WTC11 (cell line): ENCODE results near the gene ZNHIT3. TPM values are rescaled to one million over a fixed set of nuclear protein-coding genes. Genes with fewer than 3 reads are reported as not detected.
A peak's percentile ranks its signal among the peaks of the same experiment; 100 is the strongest.

Experiments used
- AFF4 ChIP-seq: sonication (generic); formaldehyde crosslinking; IDR thresholded peaks from 2 replicates; pipeline ENCODE4 v1.8.1; 2023; ENCODE audit warnings: mild to moderate bottlenecking, missing genetic modification reagents, borderline replicate concordance
- ATF2 ChIP-seq: sonication (generic); formaldehyde crosslinking; IDR thresholded peaks from 2 replicates; pipeline ENCODE4 v1.8.1; 2022; ENCODE audit warnings: low read depth, missing genetic modification reagents, borderline replicate concordance
- E2F4 ChIP-seq: sonication (generic); formaldehyde crosslinking; IDR thresholded peaks from 2 replicates; pipeline ENCODE4 v1.8.1; 2022; ENCODE audit warnings: low read depth, mild to moderate bottlenecking, moderate library complexity, missing genetic modification reagents, borderline replicate concordance
- ESRRA ChIP-seq: sonication (generic); formaldehyde crosslinking; IDR thresholded peaks from 2 replicates; pipeline ENCODE4 v1.8.1; 2022; ENCODE audit warnings: mild to moderate bottlenecking, missing genetic modification reagents, borderline replicate concordance
- FOXK1 ChIP-seq: sonication (generic); formaldehyde crosslinking; IDR thresholded peaks from 2 replicates; pipeline ENCODE4 v1.8.0; 2022; ENCODE audit warnings: mild to moderate bottlenecking, moderate library complexity, missing genetic modification reagents
- FOXP1 ChIP-seq: sonication (generic); formaldehyde crosslinking; IDR thresholded peaks from 2 replicates; pipeline ENCODE4 v1.8.0; 2022; ENCODE audit warnings: missing genetic modification reagents, mild to moderate bottlenecking, moderate library complexity, borderline replicate concordance
- HMGA2 ChIP-seq: fragments of 250-450 bp; sonication (Bioruptor Pico); IDR thresholded peaks from 2 replicates; pipeline ENCODE4 v1.4.0; 2021; ENCODE audit warnings: mild to moderate bottlenecking, moderate library complexity
- JAZF1 ChIP-seq: fragments of 250-450 bp; sonication (Bioruptor Pico); IDR thresholded peaks from 2 replicates; pipeline ENCODE4 v1.9.0; 2021; ENCODE audit warnings: moderate library complexity, mild to moderate bottlenecking, inconsistent platforms
- JUN ChIP-seq: sonication (generic); formaldehyde crosslinking; IDR thresholded peaks from 2 replicates; pipeline ENCODE4 v1.8.0; 2023; ENCODE audit warnings: mild to moderate bottlenecking, missing genetic modification reagents
- KAT7 ChIP-seq: sonication (generic); formaldehyde crosslinking; IDR thresholded peaks from 2 replicates; pipeline ENCODE4 v1.8.1; 2023; ENCODE audit warnings: missing genetic modification reagents, mild to moderate bottlenecking, borderline replicate concordance
- MYBL2 ChIP-seq: sonication (generic); formaldehyde crosslinking; IDR thresholded peaks from 2 replicates; pipeline ENCODE4 v1.8.1; 2023; ENCODE audit warnings: mild to moderate bottlenecking, moderate library complexity, missing genetic modification reagents
- SMAD3 ChIP-seq: sonication (generic); formaldehyde crosslinking; IDR thresholded peaks from 2 replicates; pipeline ENCODE4 v1.8.0; 2022; ENCODE audit warnings: missing genetic modification reagents, mild to moderate bottlenecking, borderline replicate concordance
- STAT6 ChIP-seq: sonication (generic); formaldehyde crosslinking; conservative IDR thresholded peaks from 2 replicates; pipeline ENCODE4 v1.8.1; 2023; ENCODE audit warnings: mild to moderate bottlenecking, low read depth, missing genetic modification reagents, moderate library complexity
- ZBTB21 ChIP-seq: sonication (generic); formaldehyde crosslinking; IDR thresholded peaks from 2 replicates; pipeline ENCODE4 v1.8.1; 2023; ENCODE audit warnings: mild to moderate bottlenecking, missing genetic modification reagents, borderline replicate concordance
- ZNF219 ChIP-seq: sonication (generic); formaldehyde crosslinking; IDR thresholded peaks from 2 replicates; pipeline ENCODE4 v1.8.0; 2023; ENCODE audit warnings: missing genetic modification reagents, mild to moderate bottlenecking, borderline replicate concordance
- ZNF423 ChIP-seq: fragments of 250-450 bp; sonication (Bioruptor Pico); IDR thresholded peaks from 2 replicates; pipeline ENCODE4 v2.1.2; 2022; ENCODE audit warnings: mild to moderate bottlenecking, moderate library complexity
- ZNF512 ChIP-seq: sonication (generic); formaldehyde crosslinking; IDR thresholded peaks from 2 replicates; pipeline ENCODE4 v1.8.1; 2022; ENCODE audit warnings: missing genetic modification reagents, borderline replicate concordance
- total RNA-seq: library from RNA; stranded (reverse); gene quantifications from 3 replicates; pipeline ENCODE4 v1.2.3, GENCODE V29; 2021
- TF ChIP-seq, protein P1 (sequence below): fragments of 250-450 bp; sonication (Bioruptor Pico); IDR thresholded peaks from 2 replicates; pipeline ENCODE4 v1.9.0; 2021; ENCODE audit warnings: mild to moderate bottlenecking
- TF ChIP-seq, protein P2 (sequence below): sonication (generic); formaldehyde crosslinking; IDR thresholded peaks from 2 replicates; pipeline ENCODE4 v1.8.1; 2023; ENCODE audit warnings: mild to moderate bottlenecking, missing genetic modification reagents, moderate library complexity
- TF ChIP-seq, protein P3 (sequence below): sonication (generic); formaldehyde crosslinking; IDR thresholded peaks from 2 replicates; pipeline ENCODE4 v1.8.1; 2023; ENCODE audit warnings: mild to moderate bottlenecking, moderate library complexity, missing genetic modification reagents

The ZNHIT3 gene
- total RNA-seq, 1 experiment from 2014 or later, result 47.0 TPM

GRCh38 chr17:36533935-36534839, 47.7 kb downstream of the ZNHIT3 start (continued):
- no peak for TF ChIP-seq AFF4
- TF ChIP-seq MYBL2 (CRISPR knock-in tag), result no peak
- no peak for TF ChIP-seq HMGA2 (CRISPR knock-in tag)
- peak; percentile 65; the same call in 1 of the 2 replicates for TF ChIP-seq ZNF219 (CRISPR knock-in tag)
- TF ChIP-seq ZBTB21 (CRISPR knock-in tag), result no peak
- TF ChIP-seq ZNF512, result no peak
- no peak for TF ChIP-seq ESRRA
- peak; percentile 62; the same call in 1 of the 2 replicates for TF ChIP-seq SMAD3
- 0 out of 2 replicates have a peak, but pooled peaks have one; percentile 24 for TF ChIP-seq JUN (CRISPR knock-in tag)
- no peak for TF ChIP-seq FOXP1 (CRISPR knock-in tag)
- TF ChIP-seq ATF2 (CRISPR knock-in tag), result no peak
- TF ChIP-seq E2F4, result no peak; the same call in 1 of the 2 replicates
- TF ChIP-seq STAT6 (CRISPR knock-in tag), result no peak
- TF ChIP-seq, protein P1, sequence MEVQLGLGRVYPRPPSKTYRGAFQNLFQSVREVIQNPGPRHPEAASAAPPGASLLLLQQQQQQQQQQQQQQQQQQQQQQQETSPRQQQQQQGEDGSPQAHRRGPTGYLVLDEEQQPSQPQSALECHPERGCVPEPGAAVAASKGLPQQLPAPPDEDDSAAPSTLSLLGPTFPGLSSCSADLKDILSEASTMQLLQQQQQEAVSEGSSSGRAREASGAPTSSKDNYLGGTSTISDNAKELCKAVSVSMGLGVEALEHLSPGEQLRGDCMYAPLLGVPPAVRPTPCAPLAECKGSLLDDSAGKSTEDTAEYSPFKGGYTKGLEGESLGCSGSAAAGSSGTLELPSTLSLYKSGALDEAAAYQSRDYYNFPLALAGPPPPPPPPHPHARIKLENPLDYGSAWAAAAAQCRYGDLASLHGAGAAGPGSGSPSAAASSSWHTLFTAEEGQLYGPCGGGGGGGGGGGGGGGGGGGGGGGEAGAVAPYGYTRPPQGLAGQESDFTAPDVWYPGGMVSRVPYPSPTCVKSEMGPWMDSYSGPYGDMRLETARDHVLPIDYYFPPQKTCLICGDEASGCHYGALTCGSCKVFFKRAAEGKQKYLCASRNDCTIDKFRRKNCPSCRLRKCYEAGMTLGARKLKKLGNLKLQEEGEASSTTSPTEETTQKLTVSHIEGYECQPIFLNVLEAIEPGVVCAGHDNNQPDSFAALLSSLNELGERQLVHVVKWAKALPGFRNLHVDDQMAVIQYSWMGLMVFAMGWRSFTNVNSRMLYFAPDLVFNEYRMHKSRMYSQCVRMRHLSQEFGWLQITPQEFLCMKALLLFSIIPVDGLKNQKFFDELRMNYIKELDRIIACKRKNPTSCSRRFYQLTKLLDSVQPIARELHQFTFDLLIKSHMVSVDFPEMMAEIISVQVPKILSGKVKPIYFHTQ, result 0 out of 2 replicates have a peak, but pooled peaks have one; percentile 62
- no peak for TF ChIP-seq JAZF1 (CRISPR knock-in tag)
- TF ChIP-seq FOXK1 (CRISPR knock-in tag), result no peak
- no peak for TF ChIP-seq KAT7 (CRISPR knock-in tag)
- TF ChIP-seq, protein P2, sequence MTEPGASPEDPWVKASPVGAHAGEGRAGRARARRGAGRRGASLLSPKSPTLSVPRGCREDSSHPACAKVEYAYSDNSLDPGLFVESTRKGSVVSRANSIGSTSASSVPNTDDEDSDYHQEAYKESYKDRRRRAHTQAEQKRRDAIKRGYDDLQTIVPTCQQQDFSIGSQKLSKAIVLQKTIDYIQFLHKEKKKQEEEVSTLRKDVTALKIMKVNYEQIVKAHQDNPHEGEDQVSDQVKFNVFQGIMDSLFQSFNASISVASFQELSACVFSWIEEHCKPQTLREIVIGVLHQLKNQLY (CRISPR knock-in tag), result no peak
- TF ChIP-seq, protein P3, sequence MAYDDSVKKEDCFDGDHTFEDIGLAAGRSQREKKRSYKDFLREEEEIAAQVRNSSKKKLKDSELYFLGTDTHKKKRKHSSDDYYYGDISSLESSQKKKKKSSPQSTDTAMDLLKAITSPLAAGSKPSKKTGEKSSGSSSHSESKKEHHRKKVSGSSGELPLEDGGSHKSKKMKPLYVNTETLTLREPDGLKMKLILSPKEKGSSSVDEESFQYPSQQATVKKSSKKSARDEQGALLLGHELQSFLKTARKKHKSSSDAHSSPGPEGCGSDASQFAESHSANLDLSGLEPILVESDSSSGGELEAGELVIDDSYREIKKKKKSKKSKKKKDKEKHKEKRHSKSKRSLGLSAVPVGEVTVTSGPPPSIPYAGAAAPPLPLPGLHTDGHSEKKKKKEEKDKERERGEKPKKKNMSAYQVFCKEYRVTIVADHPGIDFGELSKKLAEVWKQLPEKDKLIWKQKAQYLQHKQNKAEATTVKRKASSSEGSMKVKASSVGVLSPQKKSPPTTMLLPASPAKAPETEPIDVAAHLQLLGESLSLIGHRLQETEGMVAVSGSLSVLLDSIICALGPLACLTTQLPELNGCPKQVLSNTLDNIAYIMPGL (CRISPR knock-in tag), result peak; percentile 65
- 0 out of 2 replicates have a peak, but pooled peaks have one; percentile 6 for TF ChIP-seq ZNF423 (CRISPR knock-in tag)
